ENCODE data around the gene KCTD8.

DNA sequence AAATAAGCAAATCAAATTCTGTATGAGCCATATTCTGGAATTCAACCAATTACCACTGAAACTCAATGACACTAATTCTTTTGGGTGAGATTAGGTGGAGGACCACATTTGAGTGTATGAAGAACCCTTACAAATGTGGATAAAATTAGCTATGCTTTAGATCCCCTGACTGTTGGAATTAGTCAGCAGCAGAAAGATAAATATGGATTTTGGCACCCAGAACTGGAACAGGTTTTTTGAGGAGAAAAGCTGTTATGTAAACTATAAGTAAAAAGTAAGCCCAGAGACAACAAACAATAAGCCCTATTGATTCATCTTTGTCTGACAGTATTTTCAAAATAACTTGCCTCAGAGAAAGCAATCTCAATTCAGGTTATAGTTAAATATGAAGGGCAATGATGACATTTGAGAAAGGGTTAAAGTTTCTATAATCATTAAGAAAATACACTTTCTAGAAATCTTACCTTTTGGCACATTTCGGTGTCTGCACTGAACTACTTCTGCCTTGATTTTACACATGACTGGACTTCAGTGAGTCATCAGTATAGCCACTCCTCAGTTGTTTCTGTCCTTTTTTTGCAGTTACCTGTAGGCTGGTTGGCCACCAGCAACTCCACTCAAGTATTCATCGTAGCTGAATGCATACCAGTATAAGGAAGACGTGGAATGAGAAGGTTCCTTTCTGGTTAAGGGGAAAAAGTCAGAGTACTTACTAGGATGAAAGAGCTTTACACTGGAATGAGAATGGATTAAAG is 80.0 kb downstream of the KCTD8 start:
- TF ChIP-seq, protein P1, sequence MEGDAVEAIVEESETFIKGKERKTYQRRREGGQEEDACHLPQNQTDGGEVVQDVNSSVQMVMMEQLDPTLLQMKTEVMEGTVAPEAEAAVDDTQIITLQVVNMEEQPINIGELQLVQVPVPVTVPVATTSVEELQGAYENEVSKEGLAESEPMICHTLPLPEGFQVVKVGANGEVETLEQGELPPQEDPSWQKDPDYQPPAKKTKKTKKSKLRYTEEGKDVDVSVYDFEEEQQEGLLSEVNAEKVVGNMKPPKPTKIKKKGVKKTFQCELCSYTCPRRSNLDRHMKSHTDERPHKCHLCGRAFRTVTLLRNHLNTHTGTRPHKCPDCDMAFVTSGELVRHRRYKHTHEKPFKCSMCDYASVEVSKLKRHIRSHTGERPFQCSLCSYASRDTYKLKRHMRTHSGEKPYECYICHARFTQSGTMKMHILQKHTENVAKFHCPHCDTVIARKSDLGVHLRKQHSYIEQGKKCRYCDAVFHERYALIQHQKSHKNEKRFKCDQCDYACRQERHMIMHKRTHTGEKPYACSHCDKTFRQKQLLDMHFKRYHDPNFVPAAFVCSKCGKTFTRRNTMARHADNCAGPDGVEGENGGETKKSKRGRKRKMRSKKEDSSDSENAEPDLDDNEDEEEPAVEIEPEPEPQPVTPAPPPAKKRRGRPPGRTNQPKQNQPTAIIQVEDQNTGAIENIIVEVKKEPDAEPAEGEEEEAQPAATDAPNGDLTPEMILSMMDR (IDR thresholded peaks at IDR 0.05): no peak
- TF ChIP-seq POLR2A (IDR thresholded peaks at IDR 0.05): no peak

Data from right lobe of liver (tissue), 4 donors.